Stimulated activated CD4-positive, alpha-beta T cell treated with anti-CD3 and anti-CD28 coated beads, Interleukin-1b, Interleukin-23, amount 100 ng/mL, for 48 hours (primary cell): ENCODE measurements around the gene MAEL.
A peak's percentile ranks its signal among the peaks of the same experiment; 100 is the strongest.
"Not testable (repeated sequence)": the region's sequence is repeated elsewhere in the genome, so short reads cannot be mapped to it uniquely, and the experiment has no call there.

Source experiments
- DNase-seq: peaks from one replicate; pipeline ENCODE4 v3.0.0-alpha.2; 2020

The MAEL gene

DNA sequence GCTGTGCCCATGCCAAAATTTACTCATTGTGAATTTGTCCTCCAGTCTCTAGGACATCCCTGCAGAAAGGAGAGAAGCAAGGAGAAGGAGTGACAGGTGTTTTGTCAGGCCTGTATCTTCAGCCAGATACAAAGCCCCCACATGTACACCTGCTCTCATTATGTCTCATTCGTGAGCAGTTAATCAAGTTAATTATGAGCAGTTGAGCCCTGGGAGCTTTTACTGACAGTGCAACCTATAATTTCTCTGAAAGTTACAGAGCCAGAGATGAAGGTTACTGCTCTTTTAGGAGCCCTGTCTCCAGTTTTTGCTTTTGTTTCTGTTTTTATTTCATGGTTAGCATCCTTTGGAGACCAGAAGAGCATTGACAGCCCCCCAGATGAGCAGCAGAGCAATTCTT lies 8.7 kb upstream of the MAEL start:
- DNase-seq, result no peak

DNA sequence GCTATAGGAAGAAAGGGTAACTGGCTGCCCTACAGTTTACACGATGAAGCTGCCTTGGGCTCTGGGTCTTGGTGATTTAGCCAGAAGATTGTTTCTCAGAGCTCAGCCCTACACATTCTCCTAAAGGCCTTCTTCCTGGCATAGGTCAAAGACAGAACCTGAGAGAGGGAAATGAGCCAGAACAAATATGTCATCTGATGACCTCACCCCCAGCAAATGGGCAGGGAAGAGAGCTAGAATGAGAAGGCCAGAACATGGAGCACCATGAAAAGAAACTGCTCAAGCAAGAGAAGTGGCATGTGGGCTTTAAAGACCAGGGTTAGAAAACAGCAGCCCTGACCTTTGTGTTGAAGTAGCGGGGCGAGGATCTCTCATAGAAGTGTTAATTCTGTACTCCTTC lies 8.3 kb upstream of the MAEL start:
- no peak for DNase-seq

DNA sequence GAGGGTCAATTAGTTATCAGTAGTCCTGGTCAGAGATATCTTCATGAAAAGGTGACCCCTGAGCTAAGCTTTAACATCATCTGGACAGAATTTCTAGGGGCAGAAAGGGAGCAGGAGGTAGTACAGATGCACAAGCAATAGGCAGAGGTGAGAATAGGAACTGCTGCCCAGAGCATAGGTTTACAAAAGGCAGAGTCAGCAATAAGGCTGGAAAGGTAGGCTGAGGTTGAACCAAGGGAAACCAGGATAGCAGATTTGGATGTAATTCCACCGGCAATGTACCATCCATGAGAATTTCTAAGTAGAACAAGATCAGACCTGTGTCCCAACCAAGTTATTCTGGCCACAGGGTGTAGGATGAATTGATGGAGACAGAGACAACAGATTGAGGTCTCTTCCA lies 7.5 kb upstream of the MAEL start:
- no peak for DNase-seq

DNA sequence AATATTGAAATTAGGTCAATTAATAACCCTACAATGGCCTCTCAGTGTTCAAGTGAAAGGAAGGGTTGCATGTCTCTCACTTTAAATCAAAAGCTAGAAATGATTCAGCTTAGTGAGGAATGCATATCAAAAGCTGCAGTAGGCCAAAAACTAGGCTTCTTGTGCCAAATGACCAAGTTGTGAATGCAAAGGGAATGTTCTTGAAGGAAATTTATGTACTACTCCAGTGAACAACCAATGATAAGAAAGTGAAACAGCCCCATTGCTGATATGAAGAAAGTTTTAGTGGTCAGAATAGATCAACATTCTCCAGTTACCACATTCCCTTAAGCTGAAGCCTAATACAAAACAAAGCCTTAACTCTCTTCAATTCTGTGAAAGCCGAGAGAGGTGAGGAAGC lies 10.0 kb downstream of the MAEL start:
- DNase-seq, result no peak

DNA sequence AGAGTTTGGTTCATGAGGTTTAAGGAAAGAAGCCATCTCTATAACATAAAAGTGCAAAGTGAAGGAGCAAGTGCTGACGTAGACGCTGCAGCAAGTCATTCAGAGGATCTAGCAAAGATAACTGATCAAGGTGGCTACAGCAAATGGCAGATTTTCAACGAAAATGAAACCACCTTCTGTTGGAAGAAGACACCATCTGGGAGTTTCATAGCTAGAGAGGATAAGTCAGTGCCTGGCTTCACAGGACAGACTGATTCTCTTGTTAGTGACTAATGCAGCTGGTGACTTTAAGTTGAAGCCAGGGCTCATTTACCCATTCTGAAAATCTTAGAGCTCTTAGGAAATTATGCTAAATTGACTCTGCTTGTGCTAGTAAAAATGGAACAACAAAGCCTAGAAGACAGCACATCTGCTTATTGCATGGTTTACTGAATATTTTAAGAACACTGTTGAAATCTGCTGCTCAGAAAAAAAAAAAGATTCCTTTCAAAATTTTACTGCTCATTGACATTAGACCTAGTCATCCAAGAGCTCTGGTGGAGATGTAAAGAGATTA lies 10.5 kb downstream of the MAEL start:
- DNase-seq, result no peak

DNA sequence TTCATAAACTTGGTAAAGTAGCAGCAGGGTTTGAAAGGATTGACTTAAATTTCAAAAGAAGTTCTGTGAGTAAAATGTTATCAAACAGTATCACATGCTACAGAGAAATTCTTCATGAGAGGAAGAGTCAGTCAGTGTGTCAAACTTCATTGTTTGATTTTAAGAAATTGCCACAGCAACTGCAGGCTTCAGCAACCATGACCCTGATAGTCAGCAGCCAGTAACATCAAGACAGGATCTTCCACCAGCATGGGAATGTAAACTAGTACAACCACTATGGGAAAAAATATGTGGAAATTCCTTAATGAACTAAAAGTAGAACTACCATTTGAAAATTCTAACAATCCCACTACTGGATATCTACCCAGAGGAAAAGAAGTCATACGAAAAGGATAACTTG lies 11.5 kb downstream of the MAEL start:
- no peak for DNase-seq

DNA sequence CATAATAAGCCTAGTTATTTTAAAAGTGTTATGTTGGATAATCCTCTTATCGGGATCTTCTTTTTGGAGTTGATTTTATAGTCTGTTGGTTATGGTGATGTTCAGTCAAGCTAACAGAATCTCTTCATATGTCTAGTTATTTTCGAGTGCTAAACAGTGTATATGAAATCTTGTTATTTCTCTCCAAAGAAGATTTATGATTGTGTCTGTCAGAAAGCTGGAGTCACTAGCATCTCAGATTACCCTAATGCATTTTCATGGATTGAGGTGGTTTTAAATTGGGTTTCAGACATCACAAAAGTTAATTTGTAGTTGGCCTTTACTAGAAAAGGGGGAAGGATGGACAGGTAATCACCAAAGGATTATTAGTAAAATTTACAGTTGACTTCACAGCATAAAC lies 13.3 kb downstream of the MAEL start:
- DNase-seq, result no peak

DNA sequence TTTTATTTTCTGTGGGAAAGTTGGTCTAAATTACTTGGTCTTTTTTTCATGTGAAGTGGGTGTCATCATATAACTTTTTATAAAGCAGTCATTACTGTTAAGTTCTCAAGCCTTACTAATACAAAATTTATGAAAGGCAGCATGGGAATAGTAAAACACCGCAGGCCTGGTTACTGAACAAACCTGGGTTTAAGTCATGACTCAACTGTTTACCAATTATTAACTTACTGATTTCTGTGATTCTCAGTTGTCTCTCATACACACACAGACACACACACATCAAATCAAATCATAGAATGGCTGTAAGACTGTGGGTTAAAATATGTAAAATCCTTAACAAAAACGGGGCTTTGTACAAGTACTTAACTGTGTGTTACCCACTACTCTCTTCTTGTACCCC lies 14.6 kb downstream of the MAEL start:
- no peak for DNase-seq

DNA sequence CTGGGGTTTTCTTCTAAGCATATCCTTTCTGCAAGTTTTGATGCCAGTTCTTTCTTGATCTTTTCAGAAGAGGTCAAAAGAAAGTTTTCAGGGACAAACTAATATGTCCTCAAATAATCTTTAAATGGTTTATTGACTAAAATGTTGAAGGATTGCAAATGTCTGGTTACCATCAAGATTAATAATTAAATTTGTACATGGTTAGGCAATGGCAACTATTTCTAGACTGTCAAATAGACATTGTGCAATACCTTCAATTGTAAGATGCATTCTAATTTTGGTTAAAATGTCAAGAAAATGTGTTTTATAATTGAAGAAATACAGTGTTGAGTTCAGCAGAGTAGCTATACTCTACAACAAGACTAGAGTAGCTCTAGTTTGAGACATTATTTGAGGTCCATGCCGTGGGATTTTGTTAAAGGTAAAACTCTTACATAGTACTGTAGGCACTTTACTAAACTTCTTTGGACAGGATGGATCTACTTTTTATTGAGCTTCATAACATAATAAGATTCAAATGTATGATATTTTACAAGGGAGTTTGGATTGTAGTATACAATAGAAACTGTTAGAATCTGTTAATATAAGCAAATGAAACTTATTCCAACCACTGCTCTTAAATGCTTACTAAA lies 22.6 kb downstream of the MAEL start:
- no peak for DNase-seq

DNA sequence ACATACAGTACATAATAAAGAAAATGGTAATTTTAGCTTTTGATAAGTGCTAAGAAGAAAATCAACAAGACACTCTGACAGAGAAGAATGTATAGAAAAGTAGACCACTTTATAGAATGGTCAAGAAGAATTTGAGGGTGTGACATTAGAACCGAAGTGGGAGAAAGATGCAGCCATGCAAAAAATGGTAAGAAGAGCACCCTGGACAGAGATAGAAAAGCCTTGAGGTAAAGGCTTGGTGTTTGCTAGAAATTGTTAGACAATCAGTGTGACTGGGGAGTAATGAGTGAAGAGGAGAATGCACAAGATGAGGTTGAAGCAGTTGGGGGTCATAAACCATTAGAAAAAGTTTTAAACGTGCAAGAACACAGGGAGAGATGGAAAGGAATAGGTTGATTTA lies 23.5 kb downstream of the MAEL start:
- DNase-seq, result no peak

DNA sequence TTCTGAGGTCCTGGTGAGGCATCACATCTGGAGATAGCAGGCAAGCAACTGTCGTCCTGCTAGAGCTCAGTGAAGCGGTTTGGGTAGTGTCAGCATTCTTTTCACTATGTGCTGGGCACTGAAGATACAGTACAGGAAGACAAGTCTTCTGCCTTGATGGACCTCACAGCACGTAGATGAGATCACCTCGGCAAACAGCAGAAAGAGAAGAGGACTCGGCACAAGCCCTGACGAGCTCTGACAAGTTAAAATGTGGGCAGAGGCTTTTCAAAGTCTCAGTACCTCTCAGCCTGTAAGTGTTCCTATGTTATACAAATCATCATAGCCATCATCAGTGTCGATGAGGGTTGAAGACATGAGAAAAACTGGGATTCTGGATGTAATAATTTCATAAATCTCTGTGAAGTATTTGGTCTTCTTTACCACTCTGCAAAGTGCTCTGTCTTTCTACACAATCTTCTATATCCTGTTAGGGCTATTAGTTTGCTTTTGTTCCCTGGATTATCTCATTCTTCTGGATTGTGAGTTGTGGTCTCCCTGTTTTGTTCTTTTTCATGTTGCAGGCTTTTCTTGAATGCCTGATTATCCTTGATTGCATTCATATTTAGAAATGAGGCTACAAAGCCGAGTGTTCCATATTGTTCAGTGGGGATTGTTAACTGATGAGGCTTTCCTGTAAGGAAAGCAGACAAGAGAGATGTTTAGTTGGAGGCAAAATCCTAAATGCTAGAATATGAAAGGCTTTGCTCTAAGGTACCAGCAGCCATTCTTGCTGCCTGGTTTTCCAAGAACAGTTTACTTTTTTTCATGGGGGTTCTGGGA lies 24.2 kb downstream of the MAEL start:
- no peak for DNase-seq

DNA sequence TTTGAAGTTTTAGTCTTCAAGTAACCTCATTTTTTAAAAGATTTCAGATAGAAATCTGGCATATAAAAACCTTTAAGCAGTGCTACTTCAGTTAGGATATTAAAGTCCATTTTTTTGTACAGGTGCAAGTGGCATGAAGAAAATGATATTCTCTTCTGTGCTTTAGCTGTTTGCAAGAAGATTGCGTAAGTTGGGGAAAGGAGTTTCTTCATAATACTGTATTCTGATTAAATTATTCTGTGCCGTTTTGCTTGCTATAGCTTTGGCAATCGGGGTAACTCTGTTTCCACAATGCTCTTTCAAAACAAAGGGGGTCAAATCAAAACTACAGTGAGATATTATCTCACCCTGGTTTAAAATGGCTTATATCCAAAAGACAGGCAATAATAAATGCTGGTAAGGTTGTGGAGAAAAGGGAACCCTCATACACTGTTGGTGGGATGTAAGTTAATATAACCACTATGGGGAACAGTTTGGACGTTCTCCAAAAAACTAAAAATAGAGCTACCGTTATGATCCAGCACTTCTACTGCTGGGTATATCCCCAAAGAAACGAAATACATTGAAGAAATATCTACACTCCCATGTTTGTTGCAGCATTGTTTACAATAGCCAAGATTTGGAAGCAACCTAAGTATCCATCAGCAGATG lies 27.1 kb downstream of the MAEL start:
- no peak for DNase-seq

DNA sequence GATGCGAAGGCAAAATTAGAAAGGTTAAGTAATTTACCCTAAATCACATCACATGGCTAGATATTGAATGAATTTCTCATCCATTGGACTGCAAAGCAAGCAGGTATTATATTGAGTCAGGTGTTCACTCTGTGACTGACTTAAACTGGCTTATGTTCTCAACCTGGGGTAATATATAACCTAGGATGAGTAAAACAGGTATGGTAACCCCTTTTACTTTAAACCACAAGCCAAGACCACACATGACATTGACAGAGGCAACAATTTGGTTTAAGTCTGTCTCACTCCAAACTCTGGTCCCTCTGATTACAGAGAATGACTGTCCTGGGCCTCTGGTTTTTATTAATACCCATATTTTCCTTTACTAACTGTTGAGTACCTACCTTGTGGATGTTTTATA lies 33.3 kb downstream of the MAEL start:
- no peak for DNase-seq

DNA sequence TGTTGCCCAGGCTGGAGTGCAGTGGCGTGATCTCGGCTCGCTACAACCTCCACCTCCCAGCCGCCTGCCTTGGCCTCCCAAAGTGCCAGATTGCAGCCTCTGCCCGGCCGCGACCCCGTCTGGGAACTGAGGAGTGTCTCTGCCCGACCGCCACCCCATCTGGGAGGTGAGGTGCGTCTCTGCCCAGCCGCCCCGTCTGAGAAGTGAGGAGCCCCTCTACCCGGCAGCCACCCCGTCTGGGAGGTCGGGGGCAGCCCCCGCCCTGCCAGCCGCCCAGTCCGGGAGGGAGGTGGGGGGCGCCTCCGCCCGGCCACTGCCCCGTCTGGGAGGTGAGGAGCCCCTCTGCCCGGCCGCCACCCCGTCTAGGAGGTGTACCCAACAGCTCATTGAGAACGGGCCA lies 40.5 kb downstream of the MAEL start:
- not testable (repeated sequence) for DNase-seq

DNA sequence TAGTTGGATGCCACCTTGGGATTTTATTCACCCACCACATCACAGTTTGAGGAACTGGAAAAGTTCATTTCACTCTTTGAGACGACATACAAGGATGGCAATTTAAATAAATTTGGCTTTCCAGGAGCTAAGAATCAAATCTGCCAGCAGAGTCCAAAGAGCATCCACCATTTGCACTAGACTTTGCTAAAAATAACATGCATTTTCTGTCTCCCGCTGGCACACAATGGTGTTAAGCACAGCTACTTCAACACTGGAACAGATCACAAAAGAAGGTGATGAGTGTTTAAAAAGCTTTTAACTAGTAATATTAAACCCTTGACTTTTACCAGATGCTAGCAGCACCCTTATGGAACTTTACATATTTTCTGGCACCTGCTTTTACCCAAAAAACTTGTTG lies 44.6 kb downstream of the MAEL start:
- no peak for DNase-seq

DNA sequence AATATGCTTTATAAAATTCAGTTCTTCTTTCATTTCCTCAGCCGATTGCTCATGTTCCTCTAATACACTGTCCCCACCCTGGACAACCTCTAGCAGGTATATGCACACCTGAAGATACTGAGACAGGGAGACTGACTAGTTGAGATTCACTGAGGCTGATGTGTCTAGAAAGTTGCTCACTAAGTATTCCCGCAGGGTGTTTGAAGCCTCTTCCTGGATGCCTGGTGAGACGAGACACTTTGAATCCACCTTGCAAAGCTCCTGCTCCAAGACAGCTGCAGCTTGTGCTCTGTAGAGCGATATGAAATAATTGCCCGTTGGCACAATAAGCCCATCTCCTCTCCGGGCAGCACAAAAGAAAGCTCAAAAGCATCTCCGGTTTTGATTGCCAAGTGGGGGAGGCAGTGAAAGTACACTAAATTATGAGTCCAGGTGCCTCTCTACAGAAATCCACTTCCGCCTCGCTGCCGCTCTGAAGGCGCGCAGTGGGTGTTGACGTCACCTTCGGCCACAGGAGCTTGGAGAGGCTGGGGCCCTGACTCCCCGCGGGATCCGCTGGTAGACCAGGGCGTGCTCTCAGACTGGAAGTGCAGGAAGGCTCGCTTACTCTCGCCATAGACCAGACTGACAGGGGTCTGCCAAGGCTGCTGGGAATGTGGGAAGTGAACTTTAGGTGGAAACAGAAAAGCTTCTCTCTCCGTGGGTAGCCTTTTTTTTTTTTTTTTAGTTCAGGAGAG lies 54.8 kb downstream of the MAEL start:
- peak; percentile 84 for DNase-seq

DNA sequence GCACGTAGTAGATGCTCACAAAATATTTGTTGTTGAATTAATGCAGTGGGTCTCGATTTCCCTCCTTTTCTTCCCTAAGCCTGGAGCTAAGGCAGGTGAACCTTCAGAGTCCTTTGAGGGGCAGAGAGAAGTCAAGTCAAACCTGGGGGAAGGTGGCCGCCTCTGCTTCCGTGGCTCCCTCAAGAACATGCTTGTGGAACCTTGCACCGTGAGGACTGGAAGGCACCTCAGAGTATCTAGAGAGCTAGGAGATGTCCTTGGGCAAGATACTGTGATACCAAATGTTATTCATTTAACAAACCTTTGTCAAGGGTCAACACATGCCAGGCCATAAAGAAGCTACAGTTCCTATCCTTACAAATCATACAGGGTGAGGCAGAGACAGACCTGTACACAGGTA lies 62.8 kb downstream of the MAEL start:
- no peak for DNase-seq

DNA sequence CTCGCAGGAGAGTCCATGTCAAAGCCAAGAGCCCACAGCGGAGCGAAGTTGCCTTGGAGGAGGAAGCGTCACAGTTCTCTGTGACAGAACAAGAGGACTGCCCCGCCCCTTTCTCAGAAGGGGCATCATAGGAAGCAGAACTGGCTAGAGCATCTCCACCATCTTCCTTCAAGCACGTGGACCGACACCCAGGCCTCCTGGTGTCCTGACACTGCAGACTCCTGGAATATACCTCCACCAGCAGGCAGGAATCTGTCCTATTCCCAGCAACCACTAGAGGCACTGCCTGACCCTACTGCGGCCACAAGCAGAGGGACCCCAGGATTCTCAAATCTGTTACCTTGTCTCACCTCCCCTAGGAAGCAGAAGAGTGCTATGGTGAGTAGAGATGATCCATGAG lies 63.3 kb downstream of the MAEL start:
- DNase-seq, result no peak

DNA sequence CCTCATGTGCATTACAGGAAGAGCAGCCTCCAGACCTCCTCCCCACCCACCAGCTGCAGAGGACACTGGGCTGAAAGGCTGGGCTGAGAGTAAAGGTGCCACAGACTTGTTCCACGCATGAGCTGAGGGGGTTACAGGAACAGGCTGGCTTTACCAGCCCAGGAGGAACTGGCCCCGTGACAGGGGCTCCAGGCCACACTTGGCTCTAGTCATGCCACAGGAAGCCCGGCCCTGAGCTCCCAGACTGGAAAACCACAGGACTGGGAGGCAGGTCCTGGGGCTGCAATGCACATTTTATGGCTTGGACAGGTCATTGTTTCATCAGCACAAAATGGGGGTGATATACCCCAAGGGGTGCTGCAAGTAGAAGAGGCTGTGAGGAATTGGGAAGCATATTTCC lies 65.5 kb downstream of the MAEL start:
- no peak for DNase-seq

DNA sequence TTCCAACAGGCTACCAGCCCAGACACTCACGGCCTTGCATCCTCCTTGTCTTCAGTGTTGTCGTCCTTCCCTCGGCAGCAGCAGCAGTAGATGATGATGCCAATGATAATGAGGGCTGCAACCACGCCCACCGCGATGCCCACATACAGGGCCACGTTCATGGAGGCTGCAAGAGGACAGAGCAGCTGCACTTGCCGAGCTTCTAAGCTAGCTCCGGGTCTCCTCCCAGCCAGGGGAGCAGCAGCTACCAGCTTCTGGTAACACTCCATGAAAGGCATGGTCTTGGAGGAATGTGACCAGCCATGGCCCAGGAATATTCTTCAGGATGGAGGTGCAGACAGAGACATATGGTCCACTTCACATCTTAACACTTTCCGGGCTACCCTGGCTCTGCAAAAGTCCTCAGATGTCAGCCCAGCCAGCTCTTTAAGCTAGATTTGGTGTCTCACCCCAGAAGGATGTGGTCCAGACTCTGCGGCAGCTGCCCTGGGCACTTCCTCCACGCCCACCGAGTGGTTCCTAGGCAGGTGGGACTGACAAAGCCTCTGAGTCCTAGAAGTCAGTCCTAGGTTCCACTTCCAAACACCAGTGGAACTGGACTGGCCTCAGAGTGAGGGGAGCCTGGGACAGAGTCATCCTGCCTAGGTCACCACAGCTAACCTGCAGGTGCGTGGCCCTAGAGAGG lies 66.0 kb downstream of the MAEL start:
- DNase-seq, result no peak

DNA sequence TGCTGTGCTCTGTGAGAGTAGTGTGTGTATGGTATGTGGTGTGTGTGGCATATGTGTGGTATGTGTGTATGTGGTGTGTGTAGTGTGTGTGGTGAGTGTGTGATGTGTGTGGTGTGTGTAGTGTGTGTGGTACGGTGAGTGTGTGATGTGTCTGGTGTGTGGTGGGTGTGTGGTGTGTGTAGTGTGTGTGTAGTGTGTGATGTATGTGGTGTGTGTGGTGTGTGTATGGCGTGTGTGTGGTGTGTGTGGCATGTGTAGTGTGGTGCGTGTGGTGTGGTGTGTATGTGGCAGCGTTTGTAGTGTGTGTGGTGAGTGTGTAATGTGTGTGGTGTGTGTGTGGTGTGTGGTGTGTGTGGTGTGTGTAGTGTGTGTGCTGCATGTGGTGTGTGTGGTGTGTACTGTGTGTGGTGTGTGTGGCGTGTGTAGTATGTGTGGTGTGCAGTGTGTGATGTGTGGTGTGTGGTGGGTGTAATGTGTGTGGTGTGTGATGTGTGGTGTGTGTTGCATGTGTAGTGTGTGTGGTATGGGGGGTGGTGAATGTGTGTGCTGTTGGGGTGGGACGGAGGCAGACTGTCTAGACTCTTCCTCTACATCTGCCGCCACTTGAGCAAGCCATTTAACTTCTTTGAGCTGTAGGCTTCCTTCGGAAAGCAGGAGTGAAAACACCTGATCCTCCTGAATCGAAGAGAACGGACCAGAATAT lies 67.6 kb downstream of the MAEL start:
- no peak for DNase-seq

DNA sequence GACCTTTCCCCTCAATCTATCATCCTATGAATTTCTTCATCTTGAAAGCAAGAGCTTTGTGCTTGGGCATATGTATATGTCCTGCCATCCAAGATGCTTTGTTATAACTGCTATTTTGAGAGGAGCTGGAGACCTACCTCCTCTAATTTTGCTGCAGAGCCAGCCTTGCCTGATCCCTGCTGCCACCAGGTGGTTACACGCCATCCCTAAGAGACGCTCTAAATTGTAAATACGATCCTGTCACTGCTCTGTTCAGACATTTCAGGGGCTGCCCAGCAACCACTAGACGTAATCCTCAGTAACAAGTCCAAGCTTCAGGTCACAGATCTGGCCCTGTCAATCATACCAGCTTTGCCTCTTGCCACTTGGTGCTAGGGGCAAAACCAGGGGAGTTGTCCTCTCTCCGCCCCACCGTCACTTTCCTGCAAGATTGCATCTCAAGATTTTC lies 68.2 kb downstream of the MAEL start:
- peak; percentile 36 for DNase-seq
